Measurements from ENCODE around the gene MERTK.

MERTK gene

DNA sequence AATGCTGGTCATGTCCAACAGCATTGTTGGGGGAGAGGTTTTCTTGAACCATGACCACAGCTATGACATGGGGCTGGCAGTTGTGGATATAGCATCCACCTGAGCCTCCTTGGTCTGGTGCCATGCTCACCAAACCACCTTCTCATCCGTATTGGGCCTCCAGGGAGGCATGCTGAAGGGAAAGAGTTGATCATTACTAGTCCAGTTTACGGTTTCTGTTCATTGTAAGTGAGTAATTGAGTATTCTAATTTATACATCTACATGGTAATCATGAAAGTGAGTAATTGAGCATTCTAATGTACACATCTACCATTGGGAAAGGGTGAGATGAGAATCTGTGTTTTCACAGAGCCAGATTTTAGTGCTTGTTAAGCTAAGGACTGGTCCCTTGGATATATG is 163.4 kb downstream of the MERTK start:
- Histone ChIP-seq H3K27me3 (ENCODE audit: control insufficient read depth, low read length) (no peaks in the 10 kb centered on the region), H3K36me3 (ENCODE audit: control insufficient read depth, low read length) (peaks cover 54% of the 10 kb centered on the region), H4K20me1 (ENCODE audit: control insufficient read depth, insufficient read depth, low read depth, low read length) (peaks cover 8% of the 10 kb centered on the region; the same call in 1 of the 2 replicates), H3F3A (ENCODE audit: control insufficient read depth, insufficient read depth) (no peaks in the 10 kb centered on the region), H3K4me3 (ENCODE audit: low read length) (no peak overlapping the region), H3K9me2 (replicated peaks; ENCODE audit: control insufficient read depth, low read length) (no peaks in the 10 kb centered on the region), H3K79me2 (ENCODE audit: control insufficient read depth, low read length) (peaks cover 25% of the 10 kb centered on the region), H3K9me3 (ENCODE audit: control insufficient read depth, insufficient read depth, low read length) (no peaks in the 10 kb centered on the region), H3K4me1 (ENCODE audit: control insufficient read depth, low read length) (peaks cover 12% of the 10 kb centered on the region), H3K27ac (ENCODE audit: low read depth, low read length) (no peak overlapping the region), H3K4me2 (ENCODE audit: low read length) (no peak overlapping the region)
- no peak for TF ChIP-seq EZH2phosphoT487 (IDR thresholded peaks at IDR 0.05; ENCODE audit: borderline replicate concordance, low read length)
- TF ChIP-seq, protein P1, sequence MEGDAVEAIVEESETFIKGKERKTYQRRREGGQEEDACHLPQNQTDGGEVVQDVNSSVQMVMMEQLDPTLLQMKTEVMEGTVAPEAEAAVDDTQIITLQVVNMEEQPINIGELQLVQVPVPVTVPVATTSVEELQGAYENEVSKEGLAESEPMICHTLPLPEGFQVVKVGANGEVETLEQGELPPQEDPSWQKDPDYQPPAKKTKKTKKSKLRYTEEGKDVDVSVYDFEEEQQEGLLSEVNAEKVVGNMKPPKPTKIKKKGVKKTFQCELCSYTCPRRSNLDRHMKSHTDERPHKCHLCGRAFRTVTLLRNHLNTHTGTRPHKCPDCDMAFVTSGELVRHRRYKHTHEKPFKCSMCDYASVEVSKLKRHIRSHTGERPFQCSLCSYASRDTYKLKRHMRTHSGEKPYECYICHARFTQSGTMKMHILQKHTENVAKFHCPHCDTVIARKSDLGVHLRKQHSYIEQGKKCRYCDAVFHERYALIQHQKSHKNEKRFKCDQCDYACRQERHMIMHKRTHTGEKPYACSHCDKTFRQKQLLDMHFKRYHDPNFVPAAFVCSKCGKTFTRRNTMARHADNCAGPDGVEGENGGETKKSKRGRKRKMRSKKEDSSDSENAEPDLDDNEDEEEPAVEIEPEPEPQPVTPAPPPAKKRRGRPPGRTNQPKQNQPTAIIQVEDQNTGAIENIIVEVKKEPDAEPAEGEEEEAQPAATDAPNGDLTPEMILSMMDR (IDR thresholded peaks at IDR 0.05; ENCODE audit: low read depth, low read length, poor library complexity, severe bottlenecking), result no peak

DNA sequence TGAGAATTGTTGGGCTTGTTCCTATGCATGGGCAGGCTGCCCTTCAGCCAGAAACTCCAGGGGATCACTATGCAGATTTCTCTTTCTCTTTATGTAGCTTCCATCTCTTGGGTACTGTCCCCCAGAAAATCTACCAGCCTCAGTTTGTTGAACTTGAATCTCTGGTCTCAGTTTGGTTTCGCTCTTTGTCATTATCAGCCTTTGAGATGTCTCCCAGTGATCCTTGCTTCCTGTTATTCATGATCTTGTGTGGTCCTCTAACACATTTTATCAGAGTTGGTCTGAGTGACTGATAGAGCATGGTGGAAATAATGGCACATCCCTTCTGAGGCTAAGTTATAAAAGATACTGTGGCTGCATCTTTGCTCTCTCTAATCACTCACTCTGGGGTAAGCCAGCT is 164.5 kb downstream of the MERTK start:
- H4K20me1 ChIP-seq (ENCODE audit: control insufficient read depth, insufficient read depth, low read depth, low read length), result no peaks in the 10 kb centered on the region; the same call in 1 of the 2 replicates
- TF ChIP-seq EZH2phosphoT487 (IDR thresholded peaks at IDR 0.05; ENCODE audit: borderline replicate concordance, low read length), result no peak
- TF ChIP-seq, protein P1 (IDR thresholded peaks at IDR 0.05; ENCODE audit: low read depth, low read length, poor library complexity, severe bottlenecking), result no peak
- H3F3A ChIP-seq (ENCODE audit: control insufficient read depth, insufficient read depth), result no peaks in the 10 kb centered on the region
- H3K4me2 ChIP-seq (ENCODE audit: low read length), result no peak overlapping the region
- H3K79me2 ChIP-seq (ENCODE audit: control insufficient read depth, low read length), result peaks cover 16% of the 10 kb centered on the region
- H3K9me2 ChIP-seq (replicated peaks; ENCODE audit: control insufficient read depth, low read length), result no peaks in the 10 kb centered on the region
- peaks cover 8% of the 10 kb centered on the region; the same call in 1 of the 2 replicates for H3K4me1 ChIP-seq (ENCODE audit: control insufficient read depth, low read length)
- no peak overlapping the region for H3K4me3 ChIP-seq (ENCODE audit: low read length)
- H3K36me3 ChIP-seq (ENCODE audit: control insufficient read depth, low read length), result peaks cover 63% of the 10 kb centered on the region
- no peaks in the 10 kb centered on the region for H3K9me3 ChIP-seq (ENCODE audit: control insufficient read depth, insufficient read depth, low read length)
- H3K27me3 ChIP-seq (ENCODE audit: control insufficient read depth, low read length), result no peaks in the 10 kb centered on the region
- H3K27ac ChIP-seq (ENCODE audit: low read depth, low read length), result no peak overlapping the region

DNA sequence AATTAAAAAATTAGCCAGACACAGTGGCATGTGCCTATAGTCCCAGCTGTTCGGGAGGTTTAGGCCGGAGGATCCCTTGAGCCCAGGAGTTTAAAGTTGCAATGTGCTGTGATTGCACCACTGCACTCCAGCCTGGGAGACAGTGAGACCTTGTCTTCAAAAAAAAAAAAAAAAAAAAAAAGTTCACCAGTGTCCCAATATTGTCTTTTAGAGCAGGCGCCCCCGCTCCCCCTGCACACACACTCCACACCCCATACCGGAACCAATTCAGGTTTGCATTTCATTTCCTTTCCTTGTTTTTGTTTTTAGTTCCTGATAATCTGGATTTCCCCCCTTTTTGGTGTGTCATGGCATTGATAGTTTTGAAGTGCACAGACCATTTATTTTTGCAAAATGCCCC is 167.1 kb downstream of the MERTK start:
- Histone ChIP-seq H3K4me2 (ENCODE audit: low read length) (no peak overlapping the region), H3K4me1 (ENCODE audit: control insufficient read depth, low read length) (no peaks in the 10 kb centered on the region), H3K36me3 (ENCODE audit: control insufficient read depth, low read length) (peaks cover 67% of the 10 kb centered on the region), H3K27ac (ENCODE audit: low read depth, low read length) (no peak overlapping the region), H3K79me2 (ENCODE audit: control insufficient read depth, low read length) (no peaks in the 10 kb centered on the region), H3F3A (ENCODE audit: control insufficient read depth, insufficient read depth) (no peaks in the 10 kb centered on the region), H3K4me3 (ENCODE audit: low read length) (no peak overlapping the region), H4K20me1 (ENCODE audit: control insufficient read depth, insufficient read depth, low read depth, low read length) (no peaks in the 10 kb centered on the region), H3K27me3 (ENCODE audit: control insufficient read depth, low read length) (no peaks in the 10 kb centered on the region), H3K9me2 (replicated peaks; ENCODE audit: control insufficient read depth, low read length) (no peaks in the 10 kb centered on the region), H3K9me3 (ENCODE audit: control insufficient read depth, insufficient read depth, low read length) (no peaks in the 10 kb centered on the region)
- TF ChIP-seq EZH2phosphoT487 (IDR thresholded peaks at IDR 0.05; ENCODE audit: borderline replicate concordance, low read length), result no peak
- TF ChIP-seq, protein P1 (IDR thresholded peaks at IDR 0.05; ENCODE audit: low read depth, low read length, poor library complexity, severe bottlenecking), result no peak

All from DOHH2 (cell line).